Natural killer cell treated with Interleukin-12 subunit alpha and Interleukin-12 subunit beta and Interleukin-15 and Interleukin-18, amount 100 ng/mL, for 72 hours (primary cell): ENCODE results near the gene TMEM26. TPM values are rescaled to one million over a fixed set of nuclear protein-coding genes. Genes with fewer than 3 reads are reported as not detected.
A peak's percentile ranks its signal among the peaks of the same experiment; 100 is the strongest.
"Not testable (repeated sequence)": the region's sequence is repeated elsewhere in the genome, so short reads cannot be mapped to it uniquely, and the experiment has no call there.

Experiments
- ATAC-seq, 2 donors: fragments of 150-1000 bp; cut with Tn5 transposase in 1 of 2; sonication (Bioruptor Pico), chemical (Tn5 transposase) in 1 of 2; 2 replicates each; pipeline ENCODE4 v1.10.0; 2021
- DNase-seq: peaks from one replicate; pipeline ENCODE4 v3.0.0; 2022; ENCODE audit warnings: low spot score
- H3K27ac Mint-ChIP-seq, 2 donors: 1 replicate in 1 of 2; 2 replicates in 1 of 2; pipeline ENCODE4 v1.8.0; 2022; ENCODE audit warnings: mixed read lengths in 2 of 2, mild to moderate bottlenecking in 1 of 2, moderate library complexity in 1 of 2
- H3K27me3 Mint-ChIP-seq, 2 donors: 1 replicate in 1 of 2; 2 replicates in 1 of 2; pipeline ENCODE4 v1.8.0; 2022; ENCODE audit warnings: mixed read lengths in 2 of 2
- H3K36me3 Mint-ChIP-seq: one replicate; pipeline ENCODE4 v1.8.0; 2022; ENCODE audit warnings: mixed read lengths
- H3K4me1 Mint-ChIP-seq, 2 donors: 1 replicate in 1 of 2; 2 replicates in 1 of 2; pipeline ENCODE4 v1.8.0; 2022; ENCODE audit warnings: low read depth in 2 of 2, mixed read lengths in 2 of 2, mild to moderate bottlenecking in 1 of 2
- H3K4me3 Mint-ChIP-seq: one replicate; pipeline ENCODE4 v1.8.0; 2022; ENCODE audit warnings: mixed read lengths
- H3K9me3 Mint-ChIP-seq: 2 replicates; pipeline ENCODE4 v1.8.0; 2022; ENCODE audit warnings: mixed read lengths
- total RNA-seq, 2 donors: library from RNA; stranded (reverse); gene quantifications; one replicate each; pipeline ENCODE4 v1.2.3, GENCODE V29; 2022

The TMEM26 gene
- total RNA-seq, 2 donors from 2014 or later = not detected

DNA sequence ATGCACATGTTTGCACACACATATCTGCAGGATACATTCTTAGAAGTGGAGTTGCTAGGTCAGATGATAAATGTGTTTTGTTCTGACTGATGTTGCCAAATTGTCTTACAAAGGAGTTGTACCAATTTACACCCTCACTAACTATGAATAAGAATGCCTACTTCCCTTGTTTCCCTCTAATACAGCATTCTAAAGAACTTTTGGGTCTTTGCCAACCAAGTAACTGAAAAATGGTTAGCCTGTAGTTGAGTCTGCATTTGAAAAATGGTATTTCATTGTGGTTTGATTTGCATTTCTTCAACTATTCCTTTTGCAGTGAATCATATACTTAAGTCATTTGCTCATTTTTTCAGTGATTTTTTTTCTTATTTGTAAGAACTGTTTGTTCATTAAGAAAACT lies 48.4 kb downstream of the TMEM26 start:
- Mint-ChIP-seq H3K36me3 (no peaks in the 10 kb centered on the region), H3K4me3 (no peak overlapping the region), H3K27me3 (peaks cover 0 to 11% of the 10 kb centered on the region in 2 donors), H3K9me3 (no peaks in the 10 kb centered on the region), H3K27ac (no peak overlapping the region), H3K4me1 (no peaks in the 10 kb centered on the region)
- ATAC-seq (no peak), DNase-seq (no peak)

DNA sequence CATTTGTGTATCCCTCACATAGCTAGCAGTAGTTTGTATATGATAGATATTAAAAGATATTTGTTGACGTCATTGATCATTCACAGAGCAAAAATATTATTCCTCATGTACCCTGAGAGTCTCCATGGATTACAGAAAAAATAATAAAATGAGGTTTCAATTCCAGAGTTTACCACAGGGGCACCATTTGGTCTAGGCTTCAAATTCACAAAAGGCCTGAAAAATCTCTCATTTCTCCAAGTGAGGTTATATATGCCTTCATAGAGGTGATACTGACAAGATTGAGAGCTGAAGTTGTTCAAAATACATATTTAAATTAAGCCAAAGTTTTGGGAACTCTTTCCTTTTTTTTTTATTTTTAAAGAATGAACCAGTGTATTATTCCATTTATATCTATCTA lies 52.7 kb downstream of the TMEM26 start:
- peaks cover 7 to 12% of the 10 kb centered on the region in 2 donors for H3K4me1 Mint-ChIP-seq
- H3K36me3 Mint-ChIP-seq = peaks cover 7% of the 10 kb centered on the region
- H3K27me3 Mint-ChIP-seq = peaks cover 0 to 5% of the 10 kb centered on the region in 2 donors
- no peak overlapping the region for H3K27ac Mint-ChIP-seq
- no peak for DNase-seq
- H3K4me3 Mint-ChIP-seq = no peak overlapping the region
- no peaks in the 10 kb centered on the region for H3K9me3 Mint-ChIP-seq
- ATAC-seq = no peak

DNA sequence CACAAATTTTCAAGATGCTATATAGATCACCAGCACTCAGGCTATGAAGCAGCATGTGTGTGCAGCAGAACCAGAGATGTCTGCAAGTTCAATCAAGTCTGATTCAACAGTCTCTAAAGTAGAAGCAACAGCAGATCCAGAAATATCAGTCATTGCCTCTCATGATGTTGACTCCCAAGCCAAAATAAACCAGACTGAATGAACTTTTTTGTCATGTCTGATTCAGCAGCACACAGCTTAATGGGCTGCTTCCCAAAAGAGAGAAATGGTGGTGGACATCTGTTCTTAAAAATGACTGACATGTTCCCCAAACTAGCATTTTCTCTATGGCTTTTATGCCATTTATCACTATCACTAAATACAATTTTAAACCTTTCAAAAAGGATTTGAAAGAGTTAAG lies 53.8 kb downstream of the TMEM26 start:
- no peak for DNase-seq
- H3K36me3 Mint-ChIP-seq = peaks cover 7% of the 10 kb centered on the region
- peaks cover 0 to 5% of the 10 kb centered on the region in 2 donors for H3K27me3 Mint-ChIP-seq
- no peak for ATAC-seq
- H3K27ac Mint-ChIP-seq = no peak overlapping the region
- H3K9me3 Mint-ChIP-seq = no peaks in the 10 kb centered on the region
- peaks cover 7 to 12% of the 10 kb centered on the region in 2 donors for H3K4me1 Mint-ChIP-seq
- no peak overlapping the region for H3K4me3 Mint-ChIP-seq

DNA sequence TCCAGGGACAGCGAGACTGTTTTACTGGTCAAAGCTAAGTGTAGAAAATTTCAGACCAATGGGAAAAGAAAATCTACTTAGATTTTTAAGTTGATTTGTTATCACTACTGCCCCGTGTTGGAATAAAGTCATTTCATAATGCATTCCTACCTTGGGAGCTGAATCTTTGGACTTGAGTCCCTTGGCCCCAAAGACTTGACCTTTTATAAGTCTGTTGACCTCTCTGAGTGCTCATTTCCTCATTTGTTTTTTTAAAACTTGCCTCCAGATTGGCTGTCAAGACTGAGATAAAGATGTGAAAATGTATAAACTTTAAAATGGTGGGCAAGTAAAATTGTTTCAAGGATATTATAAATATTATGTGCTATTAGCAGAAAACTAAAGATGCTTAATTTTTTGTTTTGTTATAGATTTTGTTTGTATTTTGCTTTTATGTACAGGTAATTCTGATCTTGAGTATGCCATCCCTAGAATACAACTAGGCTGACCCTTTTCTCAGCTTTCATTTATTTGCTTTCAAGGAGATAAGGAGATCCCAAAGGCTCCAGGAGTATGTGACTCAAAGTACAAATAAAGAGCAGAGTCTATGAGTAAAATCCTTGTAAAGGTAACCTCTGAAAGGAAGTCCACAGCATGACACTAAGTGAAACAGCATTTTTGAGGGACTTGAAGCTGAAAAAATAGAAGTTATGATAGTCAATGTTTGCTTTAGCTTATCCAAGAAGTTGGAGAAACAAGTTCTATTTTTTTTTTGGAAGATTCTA lies 54.6 kb downstream of the TMEM26 start:
- peaks cover 7 to 12% of the 10 kb centered on the region in 2 donors for H3K4me1 Mint-ChIP-seq
- no peaks in the 10 kb centered on the region for H3K9me3 Mint-ChIP-seq
- no peak overlapping the region for H3K27ac Mint-ChIP-seq
- DNase-seq = no peak
- no peak overlapping the region for H3K4me3 Mint-ChIP-seq
- no peak for ATAC-seq
- H3K27me3 Mint-ChIP-seq = peaks cover 0 to 1% of the 10 kb centered on the region in 2 donors
- peaks cover 7% of the 10 kb centered on the region for H3K36me3 Mint-ChIP-seq

DNA sequence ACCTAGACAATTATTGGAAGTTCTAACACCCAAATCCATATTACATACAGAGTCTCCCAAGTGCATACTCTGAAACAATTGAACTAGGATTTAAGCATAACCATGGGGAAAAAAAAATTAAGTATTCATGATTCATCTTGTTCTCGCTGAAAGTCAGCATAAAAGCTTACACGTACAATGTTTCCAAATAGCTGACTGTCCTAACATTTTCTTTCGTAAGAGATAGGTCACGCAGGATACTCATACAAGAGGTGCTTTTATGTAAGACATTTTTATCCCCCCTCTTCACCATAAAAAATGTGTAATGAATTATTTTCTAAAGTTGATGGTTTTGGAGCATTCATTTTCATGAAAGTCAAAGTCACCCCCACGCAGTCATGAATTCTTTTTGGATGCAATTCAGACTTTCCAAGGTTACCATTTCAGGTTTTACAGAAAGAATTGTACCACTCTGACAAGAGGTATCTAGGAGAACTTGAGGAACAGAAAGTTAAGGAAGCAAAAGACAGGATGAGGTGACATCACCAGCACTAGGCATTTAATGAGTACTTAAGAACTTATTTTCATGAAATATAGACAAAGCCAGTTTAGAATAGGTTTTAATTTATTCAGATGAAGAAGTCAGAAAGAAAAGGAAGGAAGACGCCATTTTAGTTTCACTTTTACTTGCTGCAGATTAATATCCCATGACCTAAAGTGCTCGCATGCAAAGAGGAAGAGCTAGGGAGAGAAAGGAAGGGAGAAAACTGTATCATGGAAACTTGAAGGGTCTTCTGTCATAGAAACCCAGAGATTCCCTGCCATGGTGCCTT lies 55.8 kb downstream of the TMEM26 start:
- no peaks in the 10 kb centered on the region for H3K9me3 Mint-ChIP-seq
- peak overlapping the region; percentile 91 for H3K4me3 Mint-ChIP-seq
- peaks cover 7% of the 10 kb centered on the region for H3K36me3 Mint-ChIP-seq
- ATAC-seq (no peak), DNase-seq (no peak)
- H3K27me3 Mint-ChIP-seq = no peaks in the 10 kb centered on the region
- peak overlapping the region; percentile 69 to 76 for H3K27ac Mint-ChIP-seq
- peaks cover 7 to 12% of the 10 kb centered on the region in 2 donors for H3K4me1 Mint-ChIP-seq

DNA sequence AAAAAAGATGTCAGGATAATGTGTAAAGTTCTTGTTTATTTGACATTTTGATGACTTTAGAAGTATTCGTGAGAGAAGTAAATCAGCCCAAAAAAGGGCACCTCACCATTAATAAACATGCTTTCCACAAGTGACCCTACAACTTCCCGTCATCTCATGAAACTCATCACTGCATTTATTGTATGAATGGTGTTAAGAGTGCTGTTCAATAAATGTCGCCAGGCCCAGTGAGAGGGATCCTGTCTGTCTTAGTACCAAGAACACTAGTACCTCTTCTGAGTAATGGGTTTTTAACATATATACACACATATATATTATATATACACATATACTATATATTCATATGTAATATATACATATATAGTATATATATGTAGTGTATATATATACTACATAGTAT lies 61.9 kb downstream of the TMEM26 start:
- no peaks in the 10 kb centered on the region for H3K9me3 Mint-ChIP-seq
- peak in 1 of 2 donors; percentile 52 for ATAC-seq

DNA sequence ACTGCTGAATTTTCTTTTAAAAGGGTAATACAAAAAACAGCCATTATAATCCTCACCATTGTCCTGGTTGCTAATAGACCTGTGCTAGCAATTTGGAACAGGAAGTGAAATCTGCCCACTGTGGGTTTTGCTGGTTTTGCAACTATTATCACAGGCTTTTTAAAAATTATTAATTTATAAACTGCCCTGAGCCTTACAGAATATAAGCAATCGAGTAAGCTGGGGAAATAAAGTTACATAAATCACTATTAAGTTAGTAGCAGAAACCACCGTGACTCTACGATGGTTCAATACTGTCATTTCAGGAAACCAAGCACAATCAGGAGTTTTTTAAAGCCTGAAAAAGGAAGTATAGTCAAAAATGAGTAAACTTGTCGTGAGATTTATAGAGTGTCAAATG lies 62.3 kb downstream of the TMEM26 start:
- H3K27ac Mint-ChIP-seq = no peak overlapping the region
- DNase-seq (no peak), ATAC-seq (peak in 1 of 2 donors; percentile 48)
- H3K4me3 Mint-ChIP-seq = peak overlapping the region; percentile 2
- H3K9me3 Mint-ChIP-seq = no peaks in the 10 kb centered on the region
- no peaks in the 10 kb centered on the region for H3K36me3 Mint-ChIP-seq
- peaks cover 5 to 20% of the 10 kb centered on the region in 2 donors for H3K27me3 Mint-ChIP-seq
- H3K4me1 Mint-ChIP-seq = peaks cover 0 to 5% of the 10 kb centered on the region in 2 donors

More for the DNA sequence above, 61.9 kb downstream of the TMEM26 start:
- no peaks in the 10 kb centered on the region for H3K36me3 Mint-ChIP-seq
- H3K27me3 Mint-ChIP-seq = peaks cover 3 to 16% of the 10 kb centered on the region in 2 donors
- no peak overlapping the region for H3K27ac Mint-ChIP-seq
- H3K4me3 Mint-ChIP-seq = peak overlapping the region; percentile 2
- peaks cover 0 to 5% of the 10 kb centered on the region in 2 donors for H3K4me1 Mint-ChIP-seq
- no peak for DNase-seq

DNA sequence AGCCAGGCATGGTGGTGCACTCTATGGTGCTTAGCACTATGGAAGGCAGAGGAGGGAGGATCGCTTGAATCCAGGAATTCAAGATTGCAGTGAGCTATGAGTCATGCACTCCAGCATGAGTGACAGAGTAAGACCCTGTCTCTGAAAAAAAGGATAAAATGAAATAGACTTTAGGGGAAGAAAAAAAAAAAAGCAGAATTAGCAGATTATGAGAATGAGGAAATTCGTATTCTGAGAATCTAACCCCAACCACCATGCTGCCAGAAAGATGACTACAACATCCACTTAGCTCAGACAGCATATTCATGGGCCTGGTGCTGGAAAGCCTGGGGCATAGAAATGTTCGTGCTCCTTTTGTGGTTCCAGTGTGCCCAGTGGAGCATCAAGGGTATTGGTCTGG lies 63.3 kb downstream of the TMEM26 start:
- Mint-ChIP-seq H3K9me3 (no peaks in the 10 kb centered on the region), H3K4me1 (peaks cover 0 to 5% of the 10 kb centered on the region in 2 donors), H3K27me3 (peaks cover 5 to 24% of the 10 kb centered on the region in 2 donors), H3K36me3 (no peaks in the 10 kb centered on the region), H3K27ac (no peak overlapping the region), H3K4me3 (no peak overlapping the region)
- ATAC-seq = no peak
- DNase-seq = no peak

DNA sequence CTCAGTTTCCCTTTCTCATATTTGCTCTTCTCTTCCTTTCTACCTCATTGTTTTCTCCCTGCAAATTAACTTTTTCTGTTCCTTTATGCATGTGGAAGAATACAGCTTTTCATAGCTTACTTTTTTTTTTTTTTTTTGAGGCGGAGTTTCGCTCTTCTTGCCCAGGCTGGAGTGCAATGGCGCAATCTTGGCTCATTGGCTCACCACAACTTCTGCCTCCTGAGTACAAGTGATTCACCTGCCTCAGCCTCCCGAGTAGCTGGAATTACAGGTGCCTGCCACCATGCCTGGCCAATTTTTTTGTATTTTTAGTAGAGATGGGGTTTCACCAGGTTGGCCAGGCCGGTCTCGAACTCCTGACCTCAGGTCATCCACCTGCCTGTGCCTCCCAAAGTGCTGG lies 64.2 kb downstream of the TMEM26 start:
- H3K36me3 Mint-ChIP-seq, H3K4me1 Mint-ChIP-seq: not testable (repeated sequence)

DNA sequence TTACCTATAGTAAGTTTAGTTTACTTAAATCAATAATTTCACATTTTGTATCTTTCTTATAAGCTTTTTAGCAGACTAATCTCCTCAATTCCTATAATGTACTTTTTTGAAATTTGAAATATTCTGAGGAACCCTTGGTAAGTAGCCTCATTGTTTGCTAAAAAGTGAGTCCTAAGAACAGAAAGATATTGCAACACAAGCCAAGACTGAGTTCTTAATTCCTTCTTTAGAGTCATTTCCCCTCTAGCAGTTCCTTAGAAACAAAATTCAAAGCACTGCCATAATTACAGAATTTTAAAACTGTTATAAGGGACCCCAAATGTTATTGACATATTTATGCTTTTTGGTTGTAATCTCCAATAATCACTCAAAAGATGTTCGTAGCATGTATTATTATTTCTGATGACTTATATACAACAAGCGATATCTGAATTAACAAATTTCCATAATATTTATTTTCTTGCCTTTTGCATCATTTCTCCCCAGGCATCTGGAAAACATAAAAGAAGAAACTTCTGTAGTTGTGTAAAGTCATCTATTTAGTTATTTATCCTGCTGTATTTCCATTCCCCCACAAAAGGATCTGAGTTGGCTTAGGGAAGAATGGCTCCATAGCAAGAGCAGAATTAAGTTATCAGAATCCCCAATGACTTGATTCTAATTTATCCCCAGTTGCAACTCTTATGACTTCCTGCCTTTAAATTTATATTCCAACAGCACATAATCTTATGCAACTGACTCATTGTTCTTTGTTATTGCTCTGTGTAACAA lies 67.8 kb downstream of the TMEM26 start:
- ATAC-seq = no peak
- Mint-ChIP-seq H3K27ac (no peak overlapping the region), H3K36me3 (no peaks in the 10 kb centered on the region), H3K4me3 (no peak overlapping the region), H3K27me3 (peaks cover 8 to 31% of the 10 kb centered on the region in 2 donors), H3K4me1 (no peaks in the 10 kb centered on the region), H3K9me3 (no peaks in the 10 kb centered on the region)
- no peak for DNase-seq

More for the DNA sequence above, 64.2 kb downstream of the TMEM26 start:
- not testable (repeated sequence) for H3K4me3 Mint-ChIP-seq, ATAC-seq, H3K27ac Mint-ChIP-seq, H3K9me3 Mint-ChIP-seq, DNase-seq
- H3K27me3 Mint-ChIP-seq = peaks cover 5 to 24% of the 10 kb centered on the region in 2 donors

DNA sequence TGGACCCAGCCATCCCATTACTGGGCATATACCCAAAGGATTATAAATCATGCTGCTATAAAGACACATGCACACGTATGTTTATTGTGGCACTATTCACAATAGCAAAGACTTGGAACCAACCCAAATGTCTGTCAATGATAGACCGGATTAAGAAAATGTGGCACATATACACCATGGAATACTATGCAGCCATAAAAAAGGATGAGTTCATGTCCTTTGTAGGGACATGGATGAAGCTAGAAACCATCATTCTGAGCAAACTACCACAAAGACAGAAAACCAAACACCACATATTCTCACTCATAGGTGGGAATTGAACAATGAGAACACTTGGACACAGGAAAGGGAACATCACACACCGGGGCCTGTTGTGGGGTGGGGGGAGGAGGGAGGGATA lies 72.0 kb downstream of the TMEM26 start:
- ATAC-seq, H3K9me3 Mint-ChIP-seq, H3K4me1 Mint-ChIP-seq, H3K27ac Mint-ChIP-seq, DNase-seq, H3K4me3 Mint-ChIP-seq, H3K36me3 Mint-ChIP-seq: not testable (repeated sequence)
- H3K27me3 Mint-ChIP-seq = peaks cover 5 to 21% of the 10 kb centered on the region in 2 donors

DNA sequence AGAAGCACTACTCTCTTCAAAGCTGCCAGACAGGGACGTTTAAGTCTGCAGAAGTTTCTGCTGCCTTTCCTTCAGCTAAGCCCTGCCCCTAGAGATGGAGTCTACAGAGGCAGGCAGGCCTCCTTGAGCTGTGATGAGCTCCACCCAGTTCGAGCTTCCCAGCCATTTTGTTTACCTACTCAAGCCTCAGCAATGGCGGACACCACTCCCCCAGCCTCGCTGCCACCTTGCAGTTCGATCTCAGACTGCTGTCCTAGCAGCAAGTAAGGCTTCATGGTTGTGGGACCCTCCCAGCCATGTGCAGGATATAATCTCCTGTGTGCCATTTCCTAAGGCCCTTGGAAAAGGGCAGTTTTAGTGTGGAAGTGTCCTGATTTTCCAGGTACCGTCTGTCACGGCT lies 74.3 kb downstream of the TMEM26 start:
- Mint-ChIP-seq H3K27me3 (peaks cover 3 to 22% of the 10 kb centered on the region in 2 donors), H3K9me3 (no peaks in the 10 kb centered on the region), H3K27ac (no peak overlapping the region), H3K4me1 (no peaks in the 10 kb centered on the region), H3K36me3 (peaks cover 7% of the 10 kb centered on the region), H3K4me3 (no peak overlapping the region)
- ATAC-seq = no peak
- no peak for DNase-seq

DNA sequence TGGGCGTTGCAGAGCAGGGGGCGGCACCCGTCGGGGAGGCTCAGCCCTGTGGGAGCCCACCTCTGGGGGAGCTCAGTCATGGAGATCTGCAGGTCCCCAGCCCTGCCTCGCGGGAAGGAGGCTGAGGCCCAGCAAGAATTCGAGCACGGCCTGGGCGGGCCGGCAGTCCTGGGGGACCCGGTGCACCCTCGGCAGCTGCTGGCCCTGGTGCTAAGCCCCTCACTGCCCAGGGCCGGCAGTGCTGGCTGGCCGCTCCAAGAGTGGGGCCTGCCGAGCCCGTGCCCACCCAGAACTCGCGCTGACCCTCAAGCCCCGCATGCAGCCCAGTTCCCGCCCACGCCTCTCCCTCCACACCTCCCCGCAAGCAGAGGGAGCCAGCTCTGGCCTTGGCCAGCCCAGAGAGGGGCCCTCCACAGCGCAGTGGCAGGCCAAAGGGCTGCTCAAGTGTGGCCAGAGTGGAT lies 76.2 kb downstream of the TMEM26 start:
- H3K9me3 Mint-ChIP-seq = no peaks in the 10 kb centered on the region
- peaks cover 7% of the 10 kb centered on the region for H3K36me3 Mint-ChIP-seq
- DNase-seq (no peak), ATAC-seq (no peak)
- H3K4me1 Mint-ChIP-seq = no peaks in the 10 kb centered on the region
- H3K27me3 Mint-ChIP-seq = peaks cover 0 to 15% of the 10 kb centered on the region in 2 donors
- no peak overlapping the region for H3K4me3 Mint-ChIP-seq
- H3K27ac Mint-ChIP-seq = no peak overlapping the region
